PC-3 (cell line): Measurements from ENCODE around the gene LEMD2. TPM values are rescaled to one million over a fixed set of nuclear protein-coding genes. Genes with fewer than 3 reads are reported as not detected.

Experiments
- ATAC-seq: fragments of 200-7000 bp; cut with Tn5 transposase; 2 replicates; pipeline ENCODE4 v1.9.1; 2020; ENCODE audit warnings: mild to moderate bottlenecking, moderate library complexity
- BruUV-seq: library from RNA; stranded (reverse); fragments of 400-500 nt; replicated peaks from 2 replicates; lab custom pipeline; 2021; lab: Mats Ljungman, UMichigan
- CTCF ChIA-PET: fragments of 300-600 bp; sonication (Branson Sonifier 250); formaldehyde crosslinking; loops from one replicate; lab custom pipeline; 2022; ENCODE audit warnings: antibody characterized with exemption; lab: Charles Lee
- POLR2A ChIA-PET: fragments of 300-600 bp; sonication (Branson Sonifier 250); formaldehyde crosslinking; loops from one replicate; lab custom pipeline; 2022; ENCODE audit warnings: antibody characterized with exemption; ENCODE audit not compliant: unreplicated experiment; lab: Charles Lee
- DNase-seq: peaks from one replicate; pipeline ENCODE4 v3.0.0-alpha.2; 2015
- H2AFZ ChIP-seq: fragments of 300-600 bp; sonication (generic); 2 replicates; pipeline ENCODE4 v1.6.0; 2016; ENCODE audit warnings: antibody characterized with exemption, low read length
- H3F3A ChIP-seq: fragments of 300-600 bp; sonication (generic); one replicate; pipeline ENCODE4 v1.6.0; 2017; ENCODE audit warnings: antibody characterized with exemption, low read length, control low read depth, mild to moderate bottlenecking; ENCODE audit not compliant: unreplicated experiment
- H3K27ac ChIP-seq: fragments of 300-600 bp; sonication (generic); 2 replicates; pipeline ENCODE4 v1.5.1; 2016; ENCODE audit warnings: mild to moderate bottlenecking, low read length
- H3K27me3 ChIP-seq: fragments of 300-600 bp; sonication (generic); 2 replicates; pipeline ENCODE4 v1.6.1; 2016; ENCODE audit warnings: low read length, mixed read lengths
- H3K36me3 ChIP-seq: fragments of 300-600 bp; sonication (generic); 2 replicates; pipeline ENCODE4 v1.6.1; 2016; ENCODE audit warnings: low read depth, mixed run types, low read length, mixed read lengths
- H3K4me1 ChIP-seq: fragments of 300-600 bp; sonication (generic); 2 replicates; pipeline ENCODE4 v1.5.1; 2016; ENCODE audit warnings: low read length; ENCODE audit not compliant: insufficient read depth
- H3K4me2 ChIP-seq: fragments of 300-600 bp; sonication (generic); 2 replicates; pipeline ENCODE4 v1.6.0; 2016; ENCODE audit warnings: low read length
- H3K4me3 ChIP-seq: fragments of 300-600 bp; sonication (generic); 2 replicates; pipeline ENCODE4 v1.5.1; 2016; ENCODE audit warnings: mild to moderate bottlenecking, low read length, mixed read lengths
- H3K79me2 ChIP-seq: fragments of 300-600 bp; sonication (generic); 2 replicates; pipeline ENCODE4 v1.6.1; 2017; ENCODE audit warnings: low read length, mixed read lengths
- H3K9ac ChIP-seq: fragments of 300-600 bp; sonication (generic); 2 replicates; pipeline ENCODE4 v1.6.0; 2016; ENCODE audit warnings: mild to moderate bottlenecking, low read length
- H3K9me2 ChIP-seq: fragments of 300-600 bp; sonication (generic); replicated peaks from 2 replicates; pipeline ENCODE4 v1.6.1; 2016; ENCODE audit warnings: mixed run types, low read length, mixed read lengths
- H3K9me3 ChIP-seq: fragments of 300-600 bp; sonication (generic); 2 replicates; pipeline ENCODE4 v1.6.1; 2016; ENCODE audit warnings: low read length, mixed read lengths
- H4K20me1 ChIP-seq: fragments of 300-600 bp; sonication (generic); 2 replicates; pipeline ENCODE4 v1.6.1; 2016; ENCODE audit warnings: low read length, mixed read lengths
- CTCF ChIP-seq: fragments of 300-600 bp; sonication (generic); conservative IDR thresholded peaks from 2 replicates; pipeline ENCODE4 v1.5.1; 2017; ENCODE audit warnings: antibody characterized with exemption, low read depth, mild to moderate bottlenecking, low read length
- EZH2 ChIP-seq: fragments of 300-600 bp; sonication (generic); IDR thresholded peaks from one replicate; pipeline ENCODE4 v1.6.1; 2017; ENCODE audit warnings: antibody characterized with exemption, mild to moderate bottlenecking, low read length; ENCODE audit not compliant: unreplicated experiment
- EZH2phosphoT487 ChIP-seq: fragments of 300-600 bp; sonication (generic); IDR thresholded peaks from 2 replicates; pipeline ENCODE4 v1.6.1; 2018; ENCODE audit warnings: mild to moderate bottlenecking, antibody characterized with exemption, low read length, borderline replicate concordance
- intact Hi-C: fragments of 100-400 bp; cut with micrococcal nuclease; formaldehyde crosslinking; loops from 2 replicates; pipeline ENCODE4 v1.9.0; 2023
- total RNA-seq: library from RNA; depleted of rRNA; stranded (reverse); fragments of >200 nt; gene quantifications from 2 replicates; pipeline ENCODE4 v1.2.3, GENCODE V29; 2014

The LEMD2 gene
- total RNA-seq, 1 experiment from 2014 or later = 54.5 TPM

DNA sequence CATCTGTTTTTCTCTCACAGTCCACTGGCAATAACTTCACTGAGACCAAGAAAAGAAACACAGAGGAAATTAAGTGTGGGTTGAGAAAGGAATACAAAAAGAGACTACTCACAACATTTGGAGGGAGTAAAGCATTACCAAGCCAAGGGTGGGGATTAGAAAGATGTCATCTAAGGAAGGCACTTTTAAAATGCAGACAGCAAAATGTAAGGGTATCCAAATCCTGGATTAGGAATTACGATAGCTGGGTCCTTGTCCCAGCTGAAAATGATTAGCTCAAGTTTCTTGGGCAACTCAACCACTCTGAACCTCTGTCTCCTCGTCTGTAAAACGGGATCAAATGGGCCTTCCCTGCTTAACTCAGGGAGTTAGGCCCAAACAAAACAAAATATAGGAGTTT, 2.2 kb downstream of the LEMD2 start:
- no peak for TF ChIP-seq EZH2
- TF ChIP-seq CTCF = no peak
- TF ChIP-seq EZH2phosphoT487 = no peak
- Histone ChIP-seq H3F3A (no peaks in the 10 kb centered on the region), H3K27me3 (no peaks in the 10 kb centered on the region), H3K4me1 (peaks cover 40% of the 10 kb centered on the region), H3K9me3 (no peaks in the 10 kb centered on the region), H3K27ac (peak overlapping the region; percentile 14; the same call in 1 of the 2 replicates), H4K20me1 (no peaks in the 10 kb centered on the region), H3K4me2 (peak overlapping the region; percentile 95), H3K36me3 (peaks cover 21% of the 10 kb centered on the region), H3K79me2 (peaks cover 39% of the 10 kb centered on the region), H2AFZ (no peak overlapping the region), H3K4me3 (peak overlapping the region; percentile 89; the same call in 1 of the 2 replicates), H3K9me2 (no peaks in the 10 kb centered on the region), H3K9ac (no peak overlapping the region)
- BruUV-seq = no TSS peak
- ATAC-seq = no peak
- intact Hi-C loops = no loop called here
- ChIA-PET POLR2A (interaction anchor here (0.7 kb wide), 1 partner anchor 13 kb away, joined by 4 read pairs; no protein-coding TSS in a partner anchor), CTCF (interaction anchor here (0.5 kb wide), 1 partner anchor 75 kb away, joined by 3 read pairs; the partner anchor contains the start of gene UQCC2)
- no peak for DNase-seq

GRCh38 chr6:33785778-33786177, 3.2 kb downstream of the LEMD2 start:
- Histone ChIP-seq H3K9ac (no peak overlapping the region), H3K4me1 (peaks cover 50% of the 10 kb centered on the region), H3K27me3 (no peaks in the 10 kb centered on the region), H3K79me2 (peaks cover 39% of the 10 kb centered on the region), H3K9me3 (no peaks in the 10 kb centered on the region), H4K20me1 (no peaks in the 10 kb centered on the region; the same call in 1 of the 2 replicates), H3K9me2 (no peaks in the 10 kb centered on the region), H3K36me3 (peaks cover 24% of the 10 kb centered on the region), H3K4me3 (no peak overlapping the region), H2AFZ (no peak overlapping the region), H3K27ac (peak overlapping the region; percentile 28), H3K4me2 (peak overlapping the region; percentile 95), H3F3A (no peaks in the 10 kb centered on the region)
- BruUV-seq = no TSS peak
- TF ChIP-seq CTCF (no peak), EZH2phosphoT487 (no peak), EZH2 (no peak)
- ATAC-seq (no peak), DNase-seq (peak; percentile 31)
- intact Hi-C loops = no loop called here
- ChIA-PET POLR2A (no interaction called here), CTCF (no interaction called here)

- H3K36me3 ChIP-seq = peaks cover 34% of the 10 kb centered on the region
- H3K4me2 ChIP-seq = no peak overlapping the region
- DNase-seq = no peak
- peaks cover 53% of the 10 kb centered on the region for H3K4me1 ChIP-seq
- no peak for ATAC-seq
- H4K20me1 ChIP-seq = no peaks in the 10 kb centered on the region; the same call in 1 of the 2 replicates
- POLR2A ChIA-PET = no interaction called here
- no peak overlapping the region for H2AFZ ChIP-seq
- TF ChIP-seq CTCF (no peak), EZH2phosphoT487 (no peak), EZH2 (no peak)
- no peak overlapping the region for H3K4me3 ChIP-seq
- BruUV-seq = no TSS peak
- CTCF ChIA-PET = no interaction called here
- peaks cover 39% of the 10 kb centered on the region for H3K79me2 ChIP-seq
- no peaks in the 10 kb centered on the region for H3K9me3 ChIP-seq
- intact Hi-C loops = no loop called here
- no peaks in the 10 kb centered on the region for H3K27me3 ChIP-seq
- H3K9ac ChIP-seq = no peak overlapping the region
- no peaks in the 10 kb centered on the region for H3F3A ChIP-seq
- no peaks in the 10 kb centered on the region for H3K9me2 ChIP-seq
- H3K27ac ChIP-seq = no peak overlapping the region
Measured at GRCh38 chr6:33784787-33785186, 4.1 kb downstream of the LEMD2 start.
